Loucy (cell line): Measurements from ENCODE around the gene MMP15.

Experiments
- CTCF ChIP-seq: fragments of 200-600 bp; sonication (generic); conservative IDR thresholded peaks from 2 replicates; pipeline ENCODE4 v1.5.1; 2014; ENCODE audit warnings: mild to moderate bottlenecking, antibody characterized with exemption, low read length
- EZH2phosphoT487 ChIP-seq: fragments of 200-600 bp; IDR thresholded peaks from 2 replicates; pipeline ENCODE4 v1.6.1; 2018; ENCODE audit warnings: antibody characterized with exemption, mild to moderate bottlenecking, moderate library complexity, borderline replicate concordance

DNA sequence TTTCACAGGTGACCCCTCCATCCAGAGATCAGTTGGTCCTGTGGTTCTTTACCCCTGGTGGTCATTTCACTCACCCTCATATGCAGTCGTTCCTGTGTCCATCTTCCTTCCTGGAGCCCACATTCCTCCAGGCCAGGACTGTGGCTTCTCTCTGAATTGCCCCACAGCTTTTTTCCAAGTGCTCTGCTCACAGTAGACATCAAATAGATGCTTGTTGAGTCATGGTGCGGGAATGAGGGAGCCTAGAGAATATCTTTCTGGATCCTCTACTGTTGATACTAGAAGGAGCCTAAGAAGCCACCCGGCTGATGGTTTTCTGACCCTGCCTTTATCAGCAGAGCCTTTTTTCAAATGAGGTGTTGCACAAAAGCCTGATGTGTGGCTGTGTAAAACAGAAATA, 13.9 kb upstream of the MMP15 start:
- TF ChIP-seq CTCF (no peak), EZH2phosphoT487 (no peak)
